HUES64 (cell line): ENCODE data around the gene FILIP1L.

Source experiments
- H3K27ac ChIP-seq: 2 replicates; pipeline ENCODE4 v1.7.0; 2013; ENCODE audit warnings: low read depth, low read length, inconsistent platforms
- H3K27me3 ChIP-seq: 2 replicates; pipeline ENCODE4 v1.6.1; 2013; ENCODE audit warnings: mild to moderate bottlenecking, low read length; ENCODE audit not compliant: insufficient read depth
- H3K36me3 ChIP-seq: 2 replicates; pipeline ENCODE4 v1.6.1; 2013; ENCODE audit warnings: mild to moderate bottlenecking, low read length; ENCODE audit not compliant: insufficient read depth
- H3K4me1 ChIP-seq: 2 replicates; pipeline ENCODE4 v1.6.1; 2013; ENCODE audit warnings: mild to moderate bottlenecking, low read length, moderate library complexity; ENCODE audit not compliant: insufficient read depth
- H3K4me3 ChIP-seq: 2 replicates; pipeline ENCODE4 v1.5.1; 2013; ENCODE audit warnings: mild to moderate bottlenecking, low read length, moderate library complexity
- H3K9ac ChIP-seq: 2 replicates; pipeline ENCODE4 v1.6.1; 2013; ENCODE audit warnings: mild to moderate bottlenecking, low read depth, low read length
- H3K9me3 ChIP-seq: 2 replicates; pipeline ENCODE4 v1.6.1; 2013; ENCODE audit warnings: low read depth, low read length; ENCODE audit not compliant: insufficient read depth
- WGBS: fragments of 150-250, 120-280 bp; methylation state at CpG from one replicate; pipeline ENCODE4 v1.1.7; 2013; ENCODE audit warnings: missing lambda C conversion rate; 5-methylcytosine and 5-hydroxymethylcytosine counted together

The FILIP1L gene

GRCh38 chr3:99938270-99938911, 175.9 kb downstream of the FILIP1L start:
- WGBS: 92% methylated on average over 3 of the region's 3 CpGs
- H3K27me3 ChIP-seq: no peaks in the 10 kb centered on the region
- H3K4me3 ChIP-seq: no peak overlapping the region
- H3K9me3 ChIP-seq: no peaks in the 10 kb centered on the region
- peaks cover 22% of the 10 kb centered on the region for H3K4me1 ChIP-seq
- H3K9ac ChIP-seq: no peak overlapping the region
- no peak overlapping the region for H3K27ac ChIP-seq
- H3K36me3 ChIP-seq: no peaks in the 10 kb centered on the region

- Histone ChIP-seq H3K9me3 (no peaks in the 10 kb centered on the region), H3K9ac (no peak overlapping the region), H3K27me3 (no peaks in the 10 kb centered on the region), H3K36me3 (no peaks in the 10 kb centered on the region), H3K4me1 (peaks cover 33% of the 10 kb centered on the region), H3K27ac (no peak overlapping the region), H3K4me3 (no peak overlapping the region)
- 86% methylated on average over 4 of the region's 4 CpGs for WGBS
These were observed 179.1 kb downstream of the FILIP1L start for GRCh38 chr3:99934975-99935797.

GRCh38 chr3:99933971-99934750, 180.1 kb downstream of the FILIP1L start:
- Histone ChIP-seq H3K36me3 (no peaks in the 10 kb centered on the region), H3K27me3 (no peaks in the 10 kb centered on the region), H3K9me3 (no peaks in the 10 kb centered on the region), H3K27ac (no peak overlapping the region), H3K4me1 (peaks cover 43% of the 10 kb centered on the region), H3K4me3 (no peak overlapping the region), H3K9ac (no peak overlapping the region)
- 94% methylated on average over 5 of the region's 5 CpGs for WGBS

GRCh38 chr3:99931059-99931458, 183.2 kb downstream of the FILIP1L start:
- H3K36me3 ChIP-seq: no peaks in the 10 kb centered on the region
- no peaks in the 10 kb centered on the region for H3K9me3 ChIP-seq
- no CpG with 5 or more reads among the region's 1 CpG for WGBS
- H3K27me3 ChIP-seq: no peaks in the 10 kb centered on the region
- peaks cover 59% of the 10 kb centered on the region for H3K4me1 ChIP-seq
- no peak overlapping the region for H3K4me3 ChIP-seq
- H3K27ac ChIP-seq: no peak overlapping the region
- H3K9ac ChIP-seq: no peak overlapping the region

- Histone ChIP-seq H3K36me3 (no peaks in the 10 kb centered on the region), H3K9ac (no peak overlapping the region), H3K4me1 (peaks cover 63% of the 10 kb centered on the region), H3K9me3 (no peaks in the 10 kb centered on the region), H3K4me3 (no peak overlapping the region), H3K27me3 (no peaks in the 10 kb centered on the region), H3K27ac (no peak overlapping the region)
- 72% methylated on average over 3 of the region's 3 CpGs for WGBS
These were observed 184.6 kb downstream of the FILIP1L start for GRCh38 chr3:99929745-99930139.

- no peak overlapping the region for H3K9ac ChIP-seq
- H3K27ac ChIP-seq: peak overlapping the region; percentile 78
- no peak overlapping the region for H3K4me3 ChIP-seq
- no peaks in the 10 kb centered on the region for H3K36me3 ChIP-seq
- H3K4me1 ChIP-seq: peaks cover 63% of the 10 kb centered on the region
- H3K9me3 ChIP-seq: no peaks in the 10 kb centered on the region
- H3K27me3 ChIP-seq: no peaks in the 10 kb centered on the region
- WGBS: 70% methylated on average over 7 of the region's 7 CpGs
These were observed 185.2 kb downstream of the FILIP1L start for GRCh38 chr3:99928771-99929744.

- H3K27ac ChIP-seq: peak overlapping the region; percentile 78
- peaks cover 63% of the 10 kb centered on the region for H3K4me1 ChIP-seq
- H3K9me3 ChIP-seq: no peaks in the 10 kb centered on the region
- H3K9ac ChIP-seq: peak overlapping the region; percentile 22; the same call in 1 of the 2 replicates
- H3K27me3 ChIP-seq: no peaks in the 10 kb centered on the region
- H3K36me3 ChIP-seq: no peaks in the 10 kb centered on the region
- WGBS: 7% methylated on average over 6 of the region's 7 CpGs
- H3K4me3 ChIP-seq: peak overlapping the region; percentile 14; the same call in 1 of the 2 replicates
These were observed 186.4 kb downstream of the FILIP1L start for GRCh38 chr3:99927671-99928457.

GRCh38 chr3:99925584-99926230, 188.6 kb downstream of the FILIP1L start:
- Histone ChIP-seq H3K9me3 (no peaks in the 10 kb centered on the region), H3K4me1 (peaks cover 64% of the 10 kb centered on the region), H3K36me3 (no peaks in the 10 kb centered on the region), H3K27me3 (no peaks in the 10 kb centered on the region), H3K4me3 (no peak overlapping the region), H3K27ac (0 out of 2 replicates have a peak overlapping the region, but pooled peaks have one; percentile 5), H3K9ac (no peak overlapping the region)
- 86% methylated on average over 4 of the region's 4 CpGs for WGBS

GRCh38 chr3:99923873-99924272, 190.4 kb downstream of the FILIP1L start:
- H3K36me3 ChIP-seq: no peaks in the 10 kb centered on the region
- no peak overlapping the region for H3K27ac ChIP-seq
- no peak overlapping the region for H3K4me3 ChIP-seq
- H3K9me3 ChIP-seq: no peaks in the 10 kb centered on the region
- H3K9ac ChIP-seq: no peak overlapping the region
- H3K27me3 ChIP-seq: no peaks in the 10 kb centered on the region
- H3K4me1 ChIP-seq: peaks cover 63% of the 10 kb centered on the region
